IMR-90 (cell line): ENCODE results near the gene AOPEP.

Experiments
- BHLHE40 ChIP-seq: fragments of 150-350 bp; IDR thresholded peaks from 2 replicates; pipeline ENCODE4 v1.6.1; 2016; ENCODE audit warnings: mild to moderate bottlenecking, low read depth, low read length
- POLR2A ChIP-seq: IDR thresholded peaks from 2 replicates; pipeline ENCODE4 v1.6.1; 2012; ENCODE audit warnings: mild to moderate bottlenecking, low read depth, low read length
- TF ChIP-seq, protein P1 (sequence below): conservative IDR thresholded peaks from 2 replicates; pipeline ENCODE4 v1.5.1; 2012; ENCODE audit warnings: mild to moderate bottlenecking, low read depth, low read length, improper control_type of control experiment
- TF ChIP-seq, protein P2 (sequence below): fragments of 150-350 bp; IDR thresholded peaks from 2 replicates; pipeline ENCODE4 v1.6.1; 2017; ENCODE audit warnings: mild to moderate bottlenecking, antibody characterized with exemption, low read length, low read depth

DNA sequence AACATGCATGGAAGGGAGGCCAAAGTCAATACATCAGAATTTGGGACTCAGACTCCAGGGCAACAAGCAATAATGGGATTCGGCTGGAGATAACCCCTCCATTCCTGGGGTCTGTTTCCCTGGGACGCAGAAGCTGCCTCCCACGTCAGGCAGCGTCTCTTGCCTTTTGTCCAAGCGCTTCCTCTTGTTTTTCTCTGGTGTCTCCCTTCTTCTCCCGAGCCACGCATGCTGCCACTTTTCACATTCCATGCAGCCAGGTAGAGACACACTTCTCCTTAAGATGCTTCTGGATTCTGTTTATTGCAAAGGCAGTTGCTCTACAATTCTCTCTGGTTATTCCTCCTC, 267.3 kb downstream of the AOPEP start:
- TF ChIP-seq, protein P1, sequence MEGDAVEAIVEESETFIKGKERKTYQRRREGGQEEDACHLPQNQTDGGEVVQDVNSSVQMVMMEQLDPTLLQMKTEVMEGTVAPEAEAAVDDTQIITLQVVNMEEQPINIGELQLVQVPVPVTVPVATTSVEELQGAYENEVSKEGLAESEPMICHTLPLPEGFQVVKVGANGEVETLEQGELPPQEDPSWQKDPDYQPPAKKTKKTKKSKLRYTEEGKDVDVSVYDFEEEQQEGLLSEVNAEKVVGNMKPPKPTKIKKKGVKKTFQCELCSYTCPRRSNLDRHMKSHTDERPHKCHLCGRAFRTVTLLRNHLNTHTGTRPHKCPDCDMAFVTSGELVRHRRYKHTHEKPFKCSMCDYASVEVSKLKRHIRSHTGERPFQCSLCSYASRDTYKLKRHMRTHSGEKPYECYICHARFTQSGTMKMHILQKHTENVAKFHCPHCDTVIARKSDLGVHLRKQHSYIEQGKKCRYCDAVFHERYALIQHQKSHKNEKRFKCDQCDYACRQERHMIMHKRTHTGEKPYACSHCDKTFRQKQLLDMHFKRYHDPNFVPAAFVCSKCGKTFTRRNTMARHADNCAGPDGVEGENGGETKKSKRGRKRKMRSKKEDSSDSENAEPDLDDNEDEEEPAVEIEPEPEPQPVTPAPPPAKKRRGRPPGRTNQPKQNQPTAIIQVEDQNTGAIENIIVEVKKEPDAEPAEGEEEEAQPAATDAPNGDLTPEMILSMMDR = no peak
- TF ChIP-seq, protein P2, sequence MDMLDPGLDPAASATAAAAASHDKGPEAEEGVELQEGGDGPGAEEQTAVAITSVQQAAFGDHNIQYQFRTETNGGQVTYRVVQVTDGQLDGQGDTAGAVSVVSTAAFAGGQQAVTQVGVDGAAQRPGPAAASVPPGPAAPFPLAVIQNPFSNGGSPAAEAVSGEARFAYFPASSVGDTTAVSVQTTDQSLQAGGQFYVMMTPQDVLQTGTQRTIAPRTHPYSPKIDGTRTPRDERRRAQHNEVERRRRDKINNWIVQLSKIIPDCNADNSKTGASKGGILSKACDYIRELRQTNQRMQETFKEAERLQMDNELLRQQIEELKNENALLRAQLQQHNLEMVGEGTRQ = no peak
- no peak for TF ChIP-seq POLR2A
- TF ChIP-seq BHLHE40 = no peak
